HEK293 (cell line): ENCODE measurements around the gene RCOR1.

ENCODE experiments used
- AEBP2 ChIP-seq: fragments of 450-650 bp; formaldehyde crosslinking; IDR thresholded peaks from 2 replicates; pipeline ENCODE4 v1.5.1; 2016; ENCODE audit warnings: missing biosample characterization, missing genetic modification characterization, borderline replicate concordance
- FEZF1 ChIP-seq: fragments of 450-650 bp; formaldehyde crosslinking; IDR thresholded peaks from 2 replicates; pipeline ENCODE4 v1.5.1; 2016; ENCODE audit warnings: missing biosample characterization, missing genetic modification characterization
- PRDM10 ChIP-seq: fragments of 450-650 bp; formaldehyde crosslinking; IDR thresholded peaks from 2 replicates; pipeline ENCODE4 v1.5.1; 2016; ENCODE audit warnings: missing biosample characterization, missing genetic modification characterization
- SETDB1 ChIP-seq: IDR thresholded peaks from one replicate; pipeline ENCODE4 v1.6.1; 2017; ENCODE audit warnings: mild to moderate bottlenecking, low read length, moderate library complexity, mixed read lengths; ENCODE audit not compliant: insufficient read length
- ZBTB11 ChIP-seq: fragments of 450-650 bp; formaldehyde crosslinking; conservative IDR thresholded peaks from 2 replicates; pipeline ENCODE4 v1.5.1; 2016; ENCODE audit warnings: low read depth, missing biosample characterization, missing genetic modification characterization
- ZBTB26 ChIP-seq: fragments of 450-650 bp; formaldehyde crosslinking; optimal IDR thresholded peaks from 2 replicates; pipeline ENCODE3; 2016; ENCODE audit warnings: missing biosample characterization, mild to moderate bottlenecking, missing genetic modification characterization
- ZNF140 ChIP-seq: fragments of 450-650 bp; formaldehyde crosslinking; IDR thresholded peaks from 2 replicates; pipeline ENCODE4 v1.5.1; 2016; ENCODE audit warnings: missing biosample characterization, missing genetic modification characterization
- ZNF155 ChIP-seq: fragments of 450-650 bp; formaldehyde crosslinking; IDR thresholded peaks from 2 replicates; pipeline ENCODE4 v1.5.1; 2016; ENCODE audit warnings: missing biosample characterization, missing genetic modification characterization
- ZNF202 ChIP-seq: fragments of 450-650 bp; formaldehyde crosslinking; IDR thresholded peaks from 2 replicates; pipeline ENCODE4 v1.5.1; 2016; ENCODE audit warnings: missing biosample characterization, missing genetic modification characterization, borderline replicate concordance
- ZNF223 ChIP-seq: fragments of 450-650 bp; formaldehyde crosslinking; IDR thresholded peaks from 2 replicates; pipeline ENCODE4 v1.5.1; 2016; ENCODE audit warnings: missing biosample characterization, missing genetic modification characterization
- ZNF324 ChIP-seq: fragments of 450-650 bp; formaldehyde crosslinking; IDR thresholded peaks from 2 replicates; pipeline ENCODE4 v1.5.1; 2016; ENCODE audit warnings: missing biosample characterization, missing genetic modification characterization
- ZNF335 ChIP-seq: fragments of 450-650 bp; formaldehyde crosslinking; conservative IDR thresholded peaks from 2 replicates; pipeline ENCODE4 v1.5.1; 2016; ENCODE audit warnings: missing biosample characterization, missing genetic modification characterization
- ZNF426 ChIP-seq: fragments of 450-650 bp; formaldehyde crosslinking; IDR thresholded peaks from 2 replicates; pipeline ENCODE4 v1.5.1; 2017; ENCODE audit warnings: missing biosample characterization, missing genetic modification characterization, mild to moderate bottlenecking, inconsistent platforms, moderate library complexity
- ZNF48 ChIP-seq: fragments of 450-650 bp; formaldehyde crosslinking; IDR thresholded peaks from 2 replicates; pipeline ENCODE4 v1.5.1; 2016; ENCODE audit warnings: missing biosample characterization, missing genetic modification characterization
- ZNF510 ChIP-seq: fragments of 450-650 bp; formaldehyde crosslinking; IDR thresholded peaks from 2 replicates; pipeline ENCODE4 v1.5.1; 2018; ENCODE audit warnings: mild to moderate bottlenecking, missing genetic modification characterization, missing biosample characterization; ENCODE audit not compliant: insufficient replicate concordance
- ZNF518A ChIP-seq: fragments of 450-650 bp; formaldehyde crosslinking; conservative IDR thresholded peaks from 2 replicates; pipeline ENCODE4 v1.5.1; 2016; ENCODE audit warnings: low read depth, missing biosample characterization, missing genetic modification characterization
- ZNF549 ChIP-seq: fragments of 450-650 bp; IDR thresholded peaks from 2 replicates; pipeline ENCODE4 v1.5.1; 2018; ENCODE audit warnings: missing biosample characterization, missing genetic modification characterization, mild to moderate bottlenecking, inconsistent platforms, moderate library complexity
- ZNF560 ChIP-seq: fragments of 450-650 bp; formaldehyde crosslinking; IDR thresholded peaks from 2 replicates; pipeline ENCODE4 v1.5.1; 2017; ENCODE audit warnings: missing biosample characterization, missing genetic modification characterization, borderline replicate concordance
- ZNF571 ChIP-seq: fragments of 450-650 bp; formaldehyde crosslinking; IDR thresholded peaks from 2 replicates; pipeline ENCODE4 v1.5.0; 2017; ENCODE audit warnings: missing biosample characterization, missing genetic modification characterization
- ZNF843 ChIP-seq: fragments of 450-650 bp; formaldehyde crosslinking; IDR thresholded peaks from 2 replicates; pipeline ENCODE4 v1.5.1; 2016; ENCODE audit warnings: missing biosample characterization, missing genetic modification characterization
- ZSCAN4 ChIP-seq: fragments of 450-650 bp; formaldehyde crosslinking; IDR thresholded peaks from 2 replicates; pipeline ENCODE4 v1.5.1; 2017; ENCODE audit warnings: missing biosample characterization, missing genetic modification characterization
- ZXDB ChIP-seq: fragments of 450-650 bp; formaldehyde crosslinking; IDR thresholded peaks from 2 replicates; pipeline ENCODE4 v1.5.1; 2016; ENCODE audit warnings: missing biosample characterization, missing genetic modification characterization

Gene RCOR1

GRCh38 chr14:102570334-102570995 is 22.0 kb upstream of the RCOR1 start (continued):
- TF ChIP-seq PRDM10 (tag by site-specific recombination) (no peak), ZNF48 (tag by site-specific recombination) (no peak), ZNF549 (tag by site-specific recombination) (no peak), ZBTB26 (tag by site-specific recombination) (no peak), AEBP2 (tag by site-specific recombination) (no peak), ZNF140 (tag by site-specific recombination) (peak; percentile 59), ZNF202 (peak; percentile 30; the same call in 1 of the 2 replicates), FEZF1 (tag by site-specific recombination) (no peak), ZNF335 (tag by site-specific recombination) (no peak), SETDB1 (no peak), ZNF223 (tag by site-specific recombination) (0 out of 2 replicates have a peak, but pooled peaks have one; percentile 21), ZXDB (peak; percentile 42; the same call in 1 of the 2 replicates), ZNF510 (tag by site-specific recombination) (peak; percentile 20), ZNF571 (no peak), ZNF843 (no peak), ZBTB11 (tag by site-specific recombination) (peak; percentile 67), ZNF426 (peak; percentile 79), ZNF560 (peak; percentile 77; the same call in 1 of the 2 replicates), ZSCAN4 (no peak), ZNF518A (tag by site-specific recombination) (peak; percentile 90), ZNF155 (tag by site-specific recombination) (no peak), ZNF324 (tag by site-specific recombination) (no peak)
